ENCODE results near the gene VSTM4.

- TF ChIP-seq CTCF (IDR thresholded peaks at IDR 0.05; ENCODE audit: low read depth, low read length) (no peak), POLR2A (IDR thresholded peaks at IDR 0.05; ENCODE audit: extremely low read depth, insufficient read length) (no peak)
Measured at GRCh38 chr10:49093922-49094321, 21.4 kb downstream of the VSTM4 start.

Data from NB4 (cell line).